NCI-H1417 treated with DMSO at 0.1 percent for 48 hours (cell line): ENCODE data around the gene SLC9A7.

ENCODE experiments used
- DNase-seq: peaks from one replicate; lab custom pipeline; 2025; lab: John Stamatoyannopoulos, UW

Gene SLC9A7

GRCh38 chrX:46647251-46647650 is 111.7 kb downstream of the SLC9A7 start:
- DNase-seq, result no peak

- DNase-seq, result no peak
Measured at GRCh38 chrX:46645614-46646013, 113.3 kb downstream of the SLC9A7 start.

- DNase-seq, result no peak
Measured at GRCh38 chrX:46643636-46644035, 115.3 kb downstream of the SLC9A7 start.

GRCh38 chrX:46642145-46642544 is 116.8 kb downstream of the SLC9A7 start:
- DNase-seq, result no peak

GRCh38 chrX:46637938-46638337 is 121.0 kb downstream of the SLC9A7 start:
- DNase-seq, result no peak

- DNase-seq, result no peak
Measured at GRCh38 chrX:46636223-46636622, 122.7 kb downstream of the SLC9A7 start.

- DNase-seq, result no peak
Measured at GRCh38 chrX:46635186-46635585, 123.7 kb downstream of the SLC9A7 start.

- DNase-seq, result no peak
Measured at GRCh38 chrX:46634577-46634976, 124.3 kb downstream of the SLC9A7 start.

- DNase-seq, result no peak
Measured at GRCh38 chrX:46630141-46630540, 128.8 kb downstream of the SLC9A7 start.

GRCh38 chrX:46628460-46629371 is 130.2 kb downstream of the SLC9A7 start:
- DNase-seq, result no peak

GRCh38 chrX:46627711-46628419 is 131.1 kb downstream of the SLC9A7 start:
- DNase-seq, result no peak

GRCh38 chrX:46627062-46627461 is 131.9 kb downstream of the SLC9A7 start:
- DNase-seq, result no peak

- no peak for DNase-seq
Measured at GRCh38 chrX:46626566-46626965, 132.4 kb downstream of the SLC9A7 start.

- DNase-seq, result no peak
Measured at GRCh38 chrX:46624090-46624786, 134.7 kb downstream of the SLC9A7 start.

- DNase-seq, result no peak
Measured at GRCh38 chrX:46621572-46621971, 137.3 kb downstream of the SLC9A7 start.

- no peak for DNase-seq
Measured at GRCh38 chrX:46620505-46620904, 138.4 kb downstream of the SLC9A7 start.

GRCh38 chrX:46618947-46619346 is 140.0 kb downstream of the SLC9A7 start:
- no peak for DNase-seq

- no peak for DNase-seq
Measured at GRCh38 chrX:46617906-46618305, 141.0 kb downstream of the SLC9A7 start.

GRCh38 chrX:46611658-46612362 is 147.1 kb downstream of the SLC9A7 start:
- no peak for DNase-seq

GRCh38 chrX:46610070-46610658 is 148.8 kb downstream of the SLC9A7 start:
- DNase-seq, result no peak

- DNase-seq, result no peak
Measured at GRCh38 chrX:46607916-46608315, 151.0 kb downstream of the SLC9A7 start.
